Measurements from ENCODE around the gene THY1. TPM values are rescaled to one million over a fixed set of nuclear protein-coding genes. Genes with fewer than 3 reads are reported as not detected.
"Not testable (repeated sequence)": the region's sequence is repeated elsewhere in the genome, so short reads cannot be mapped to it uniquely, and the experiment has no call there.

The THY1 gene
- total RNA-seq, 1 experiment from 2014 or later, result 1.1 TPM

- Histone ChIP-seq H3K79me2 (ENCODE audit: insufficient read depth, low read length) (no peaks in the 10 kb centered on the region), H3K36me3 (ENCODE audit: control insufficient read depth in 1 of 2, insufficient read depth in 2 of 2, low read length in 2 of 2) (no peaks in the 10 kb centered on the region), H3K4me1 (ENCODE audit: control insufficient read depth in 1 of 2, insufficient read depth in 2 of 2, low read length in 2 of 2) (peaks cover 7 to 11% of the 10 kb centered on the region in 2 experiments; a peak in 2 of 4 replicates), H3K9me3 (ENCODE audit: control insufficient read depth in 1 of 2, insufficient read depth in 1 of 2, low read depth in 1 of 2, low read length in 2 of 2) (no peaks in the 10 kb centered on the region), H2AFZ (ENCODE audit: low read depth, low read length, poor library complexity, severe bottlenecking) (no peak overlapping the region), H3K4me2 (ENCODE audit: low read length) (no peak overlapping the region), H3K9ac (ENCODE audit: low read length) (no peak overlapping the region), H3K4me3 (replicated peaks in 1 of 2; ENCODE audit: low read depth in 1 of 2, low read length in 2 of 2) (no peak overlapping the region), H3K27me3 (ENCODE audit: insufficient read depth, low read length) (no peaks in the 10 kb centered on the region), H3K27ac (ENCODE audit: low read depth, low read length) (no peak overlapping the region), H3K9me2 (ENCODE audit: insufficient read depth) (no peaks in the 10 kb centered on the region), H4K20me1 (ENCODE audit: insufficient read depth) (no peaks in the 10 kb centered on the region)
- DNase-seq (ENCODE audit: low read depth, low spot score) (no peak), ATAC-seq (no peak)
- TF ChIP-seq REST (IDR thresholded peaks at IDR 0.05; ENCODE audit: low read depth) (no peak), EZH2phosphoT487 (IDR thresholded peaks at IDR 0.05; ENCODE audit: borderline replicate concordance) (no peak)
- CTCF ChIA-PET, result interaction anchor here (0.7 kb wide), 1 partner anchor 1414 kb away, joined by 3 read pairs; no protein-coding TSS in a partner anchor
- no TSS peak for BruUV-seq (replicated peaks)
- intact Hi-C loops (cut with micrococcal nuclease), result no loop called here
- RAD21 ChIA-PET (ENCODE audit: low non-redundant PET in 1 of 2, low total read pairs in 2 of 2, uncharacterized antibody in 2 of 2, unreplicated experiment in 2 of 2), result no interaction called here
- POLR2A ChIA-PET, result no interaction called here
Observed at GRCh38 chr11:119459293-119459976, 36.5 kb upstream of the THY1 start.

GRCh38 chr11:119455708-119456107 is 32.7 kb upstream of the THY1 start:
- RAD21 ChIA-PET (ENCODE audit: low non-redundant PET in 1 of 2, low total read pairs in 2 of 2, uncharacterized antibody in 2 of 2, unreplicated experiment in 2 of 2); H3K4me2 ChIP-seq (ENCODE audit: low read length); DNase-seq (ENCODE audit: low read depth, low spot score); POLR2A ChIA-PET; CTCF ChIA-PET; H3K4me3 ChIP-seq (replicated peaks in 1 of 2; ENCODE audit: low read depth in 1 of 2, low read length in 2 of 2); H3K36me3 ChIP-seq (ENCODE audit: control insufficient read depth in 1 of 2, insufficient read depth in 2 of 2, low read length in 2 of 2); intact Hi-C loops (cut with micrococcal nuclease); H3K9me3 ChIP-seq (ENCODE audit: control insufficient read depth in 1 of 2, insufficient read depth in 1 of 2, low read depth in 1 of 2, low read length in 2 of 2); H2AFZ ChIP-seq (ENCODE audit: low read depth, low read length, poor library complexity, severe bottlenecking); H3K9ac ChIP-seq (ENCODE audit: low read length); H3K9me2 ChIP-seq (ENCODE audit: insufficient read depth); H4K20me1 ChIP-seq (ENCODE audit: insufficient read depth); H3K79me2 ChIP-seq (ENCODE audit: insufficient read depth, low read length); BruUV-seq (replicated peaks); H3K27ac ChIP-seq (ENCODE audit: low read depth, low read length); H3K27me3 ChIP-seq (ENCODE audit: insufficient read depth, low read length); H3K4me1 ChIP-seq (ENCODE audit: control insufficient read depth in 1 of 2, insufficient read depth in 2 of 2, low read length in 2 of 2): not testable (repeated sequence)
- ATAC-seq, result peak; percentile 49; the same call in 1 of the 2 replicates

- DNase-seq (ENCODE audit: low read depth, low spot score); H2AFZ ChIP-seq (ENCODE audit: low read depth, low read length, poor library complexity, severe bottlenecking); intact Hi-C loops (cut with micrococcal nuclease); H3K4me2 ChIP-seq (ENCODE audit: low read length); ATAC-seq; H3K9ac ChIP-seq (ENCODE audit: low read length); H3K9me2 ChIP-seq (ENCODE audit: insufficient read depth); H3K27me3 ChIP-seq (ENCODE audit: insufficient read depth, low read length); H3K4me3 ChIP-seq (replicated peaks in 1 of 2; ENCODE audit: low read depth in 1 of 2, low read length in 2 of 2); BruUV-seq (replicated peaks); H3K4me1 ChIP-seq (ENCODE audit: control insufficient read depth in 1 of 2, insufficient read depth in 2 of 2, low read length in 2 of 2); POLR2A ChIA-PET; H3K9me3 ChIP-seq (ENCODE audit: control insufficient read depth in 1 of 2, insufficient read depth in 1 of 2, low read depth in 1 of 2, low read length in 2 of 2); H3K27ac ChIP-seq (ENCODE audit: low read depth, low read length); RAD21 ChIA-PET (ENCODE audit: low non-redundant PET in 1 of 2, low total read pairs in 2 of 2, uncharacterized antibody in 2 of 2, unreplicated experiment in 2 of 2); H3K79me2 ChIP-seq (ENCODE audit: insufficient read depth, low read length); CTCF ChIA-PET; H4K20me1 ChIP-seq (ENCODE audit: insufficient read depth); H3K36me3 ChIP-seq (ENCODE audit: control insufficient read depth in 1 of 2, insufficient read depth in 2 of 2, low read length in 2 of 2): not testable (repeated sequence)
Observed at GRCh38 chr11:119455241-119455640, 32.3 kb upstream of the THY1 start.
